Right cardiac atrium (tissue), 5 donors: ENCODE results near the gene ATP5F1D. TPM values are rescaled to one million over a fixed set of nuclear protein-coding genes. Genes with fewer than 3 reads are reported as not detected.

Source experiments
- ATAC-seq, 2 donors: fragments of 200-7000 bp; cut with Tn5 transposase; one replicate each; pipeline versions ENCODE4 v1.8.0 to v1.9.1; 2020; ENCODE audit warnings: moderate library complexity in 2 of 2, mild to moderate bottlenecking in 1 of 2
- DNase-seq, 3 donors: peaks; one replicate each; pipeline ENCODE4 v3.0.0-alpha.2; 2020
- H3K27ac ChIP-seq: one replicate; pipeline ENCODE4 v1.5.1; 2013; ENCODE audit warnings: mild to moderate bottlenecking, low read length, control low read depth, moderate library complexity
- H3K27me3 ChIP-seq: one replicate; pipeline ENCODE4 v1.6.1; 2013; ENCODE audit not compliant: control insufficient read depth, insufficient read depth
- H3K4me1 ChIP-seq: one replicate; pipeline ENCODE4 v1.6.1; 2013; ENCODE audit warnings: low read length; ENCODE audit not compliant: control insufficient read depth, insufficient read depth
- H3K4me3 ChIP-seq: one replicate; pipeline ENCODE4 v1.5.1; 2013; ENCODE audit warnings: low read length, control low read depth
- H3K9me3 ChIP-seq: one replicate; pipeline ENCODE4 v1.6.1; 2013; ENCODE audit warnings: low read length; ENCODE audit not compliant: control insufficient read depth
- WGBS: extraction: QIAGEN DNeasy Blood & Tissue Kit; methylation state at CpG from one replicate; pipeline ENCODE4 v1.1.7; 2013; 5-methylcytosine and 5-hydroxymethylcytosine counted together
- intact Hi-C, 4 donors: fragments of 100-400 bp; cut with DNase I; formaldehyde crosslinking; loops; one replicate each; pipeline versions ENCODE4 v1.11.0 to v1.14.0; 2022 to 2023
- polyA plus RNA-seq: library from polyadenylated mRNA; stranded (reverse); fragments of 200-250 nt; gene quantifications from one replicate; pipeline ENCODE4 v1.2.3, GENCODE V29; 2013
- total RNA-seq, 4 donors: library from RNA; stranded (reverse); fragmentation: NEBNext Ultra II Directional; extraction: Animal tissue kit (Norgen Biotek cat#: 25700); gene quantifications; one replicate each; pipeline ENCODE4 v1.2.1, GENCODE V29; 2021
- donor health status: healthy with polysubstance abuse.
- donor health status: DM: no; HTN: yes; CAD: no.
- donor health status: DM: no; HTN: no; CAD: no.
- donor health status: DM: no; HTN: yes; CAD: no; lungs with severe emphysema.
- donor health status: DM: yes; HTN: yes; CAD: no.

ATP5F1D gene
- total and polyA plus RNA-seq, 5 donors = 490 to 706 (median 648) TPM

- H3K4me1 ChIP-seq = peaks cover 11% of the 10 kb centered on the region
- peak; percentile 74 to 85 for ATAC-seq
- no peaks in the 10 kb centered on the region for H3K27me3 ChIP-seq
- H3K27ac ChIP-seq = peak within 1 kb of the TSS; percentile 97
- DNase-seq = peak; percentile 97 to 98 (median 98)
- WGBS = under 1% methylated on average over 98 of the region's 98 CpGs
- intact Hi-C loops = no loop called here
- H3K9me3 ChIP-seq = no peaks in the 10 kb centered on the region
- peak within 1 kb of the TSS; percentile 70 for H3K4me3 ChIP-seq
These were observed 33.9 kb downstream of the ATP5F1D start, which contains the start of gene FAM174C for GRCh38 chr19:1275260-1275975. Gene FAM174C (plus strand): TSS chr19:1275530. CDS start chr19:1275550, 20 bp downstream.

- WGBS = 8% methylated on average over 43 of the region's 43 CpGs
- intact Hi-C loops = no loop called here
- peak in 1 of 3 donors; percentile 82 for DNase-seq
- peak overlapping the region; percentile 46 for H3K27ac ChIP-seq
- H3K9me3 ChIP-seq = no peaks in the 10 kb centered on the region
- peak overlapping the region; percentile 70 for H3K4me3 ChIP-seq
- peaks cover 8% of the 10 kb centered on the region for H3K4me1 ChIP-seq
- peak; percentile 1 to 75 for ATAC-seq
- no peaks in the 10 kb centered on the region for H3K27me3 ChIP-seq
These were observed 34.6 kb downstream of the ATP5F1D start for GRCh38 chr19:1275976-1276627.

GRCh38 chr19:1276628-1277022 is 35.1 kb downstream of the ATP5F1D start:
- DNase-seq (no peak), ATAC-seq (no peak)
- no peak overlapping the region for H3K27ac ChIP-seq
- no peak overlapping the region for H3K4me3 ChIP-seq
- no peaks in the 10 kb centered on the region for H3K27me3 ChIP-seq
- peaks cover 7% of the 10 kb centered on the region for H3K4me1 ChIP-seq
- WGBS = 72% methylated on average over 10 of the region's 10 CpGs
- intact Hi-C loops = no loop called here
- H3K9me3 ChIP-seq = no peaks in the 10 kb centered on the region

- Histone ChIP-seq H3K4me3 (no peak overlapping the region), H3K9me3 (no peaks in the 10 kb centered on the region), H3K27ac (no peak overlapping the region), H3K4me1 (peaks cover 7% of the 10 kb centered on the region), H3K27me3 (no peaks in the 10 kb centered on the region)
- WGBS = 93% methylated on average over 15 of the region's 15 CpGs
- DNase-seq (no peak), ATAC-seq (no peak)
- intact Hi-C loops = no loop called here
These were observed 35.5 kb downstream of the ATP5F1D start for GRCh38 chr19:1277061-1277460.

GRCh38 chr19:1278074-1278473 is 36.5 kb downstream of the ATP5F1D start:
- peaks cover 5% of the 10 kb centered on the region for H3K4me1 ChIP-seq
- H3K27me3 ChIP-seq = no peaks in the 10 kb centered on the region
- intact Hi-C loops = no loop called here
- no peak overlapping the region for H3K4me3 ChIP-seq
- whole genome bisulfite sequencing = 83% methylated on average over 12 of the region's 12 CpGs
- ATAC-seq = no peak
- DNase-seq = no peak
- no peaks in the 10 kb centered on the region for H3K9me3 ChIP-seq
- no peak overlapping the region for H3K27ac ChIP-seq

GRCh38 chr19:1278713-1279660 is 37.4 kb downstream of the ATP5F1D start:
- H3K27ac ChIP-seq = no peak overlapping the region
- H3K9me3 ChIP-seq = no peaks in the 10 kb centered on the region
- no peak overlapping the region for H3K4me3 ChIP-seq
- DNase-seq (no peak), ATAC-seq (no peak)
- intact Hi-C loops = no loop called here
- no peaks in the 10 kb centered on the region for H3K27me3 ChIP-seq
- 89% methylated on average over 25 of the region's 25 CpGs for WGBS
- H3K4me1 ChIP-seq = peaks cover 4% of the 10 kb centered on the region

GRCh38 chr19:1279782-1280341 is 38.3 kb downstream of the ATP5F1D start:
- peak; percentile 17 to 24 for ATAC-seq
- no peak overlapping the region for H3K27ac ChIP-seq
- intact Hi-C loops = loop anchor here in 3 of 4 donors (5.0 to 10.0 kb wide), 3 partner anchors 75 to 102 kb away; partner anchors contain the start of gene NDUFS7 (in 1 of the 3)

GRCh38 chr19:1280636-1281568 is 39.4 kb downstream of the ATP5F1D start:
- DNase-seq = no peak
- ATAC-seq = no peak
- intact Hi-C loops = loop anchor here in 3 of 4 donors (5.0 to 10.0 kb wide), 3 partner anchors 74 to 101 kb away; partner anchors contain the start of gene NDUFS7 (in 1 of the 3)
- Histone ChIP-seq H3K27me3 (no peaks in the 10 kb centered on the region), H3K27ac (no peak overlapping the region), H3K4me1 (no peaks in the 10 kb centered on the region), H3K4me3 (no peak overlapping the region), H3K9me3 (no peaks in the 10 kb centered on the region)
- WGBS = 84% methylated on average over 53 of the region's 53 CpGs

More at GRCh38 chr19:1279782-1280341, 38.3 kb downstream of the ATP5F1D start:
- no peaks in the 10 kb centered on the region for H3K9me3 ChIP-seq
- WGBS = 31% methylated on average over 10 of the region's 10 CpGs
- H3K27me3 ChIP-seq = no peaks in the 10 kb centered on the region
- H3K4me3 ChIP-seq = no peak overlapping the region
- peak; percentile 80 to 94 (median 94) for DNase-seq
- H3K4me1 ChIP-seq = peaks cover 1% of the 10 kb centered on the region

GRCh38 chr19:1281569-1282287 is 40.2 kb downstream of the ATP5F1D start:
- 68% methylated on average over 15 of the region's 15 CpGs for WGBS
- intact Hi-C loops = loop anchor here in 3 of 4 donors (5.0 to 10.0 kb wide), 3 partner anchors 73 to 101 kb away; partner anchors contain the start of gene NDUFS7 (in 1 of the 3)

More at GRCh38 chr19:1281569-1282287, 40.2 kb downstream of the ATP5F1D start:
- Histone ChIP-seq H3K27ac (no peak overlapping the region), H3K4me3 (no peak overlapping the region), H3K9me3 (no peaks in the 10 kb centered on the region), H3K27me3 (no peaks in the 10 kb centered on the region), H3K4me1 (no peaks in the 10 kb centered on the region)
- DNase-seq (no peak), ATAC-seq (no peak)
